ENCODE results near the gene PLCL2.

DNA sequence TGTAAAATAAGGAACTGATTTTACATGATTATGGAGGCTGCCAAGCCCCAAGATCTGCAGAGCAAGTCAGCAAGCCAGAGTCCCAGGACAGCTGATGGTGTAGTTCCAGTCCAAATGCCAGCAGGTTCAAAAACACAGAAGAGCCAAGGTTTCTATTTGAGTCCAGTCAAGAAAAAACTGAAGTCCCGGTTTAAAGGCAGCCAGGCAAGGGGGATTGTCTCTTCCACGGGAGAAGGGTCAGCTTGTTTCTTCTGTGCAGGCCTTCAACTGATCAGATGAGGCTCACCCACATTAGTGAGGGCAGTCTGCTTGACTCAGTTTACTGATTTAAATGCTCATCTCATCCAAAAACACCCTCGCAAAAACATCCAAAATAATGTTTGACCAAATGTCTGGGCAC is 246.2 kb downstream of the PLCL2 start:
- TF ChIP-seq, protein P1, sequence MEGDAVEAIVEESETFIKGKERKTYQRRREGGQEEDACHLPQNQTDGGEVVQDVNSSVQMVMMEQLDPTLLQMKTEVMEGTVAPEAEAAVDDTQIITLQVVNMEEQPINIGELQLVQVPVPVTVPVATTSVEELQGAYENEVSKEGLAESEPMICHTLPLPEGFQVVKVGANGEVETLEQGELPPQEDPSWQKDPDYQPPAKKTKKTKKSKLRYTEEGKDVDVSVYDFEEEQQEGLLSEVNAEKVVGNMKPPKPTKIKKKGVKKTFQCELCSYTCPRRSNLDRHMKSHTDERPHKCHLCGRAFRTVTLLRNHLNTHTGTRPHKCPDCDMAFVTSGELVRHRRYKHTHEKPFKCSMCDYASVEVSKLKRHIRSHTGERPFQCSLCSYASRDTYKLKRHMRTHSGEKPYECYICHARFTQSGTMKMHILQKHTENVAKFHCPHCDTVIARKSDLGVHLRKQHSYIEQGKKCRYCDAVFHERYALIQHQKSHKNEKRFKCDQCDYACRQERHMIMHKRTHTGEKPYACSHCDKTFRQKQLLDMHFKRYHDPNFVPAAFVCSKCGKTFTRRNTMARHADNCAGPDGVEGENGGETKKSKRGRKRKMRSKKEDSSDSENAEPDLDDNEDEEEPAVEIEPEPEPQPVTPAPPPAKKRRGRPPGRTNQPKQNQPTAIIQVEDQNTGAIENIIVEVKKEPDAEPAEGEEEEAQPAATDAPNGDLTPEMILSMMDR (IDR thresholded peaks at IDR 0.05), result no peak
- TF ChIP-seq POLR2A (IDR thresholded peaks at IDR 0.05), result no peak
